Endothelial cell of umbilical vein (primary cell): ENCODE data around the gene IDI1. TPM values are rescaled to one million over a fixed set of nuclear protein-coding genes. Genes with fewer than 3 reads are reported as not detected.

Source experiments
- BruUV-seq: library from RNA; stranded (reverse); fragments of 400-500 nt; replicated peaks from 2 replicates; lab custom pipeline; 2021; lab: Mats Ljungman, UMichigan
- CTCF ChIA-PET: fragments of 300-600, 350-600 bp; sonication (Branson Sonifier 250); formaldehyde crosslinking; loops from one replicate; lab custom pipeline; 2021; ENCODE audit warnings: antibody characterized with exemption, inconsistent platforms; lab: Charles Lee
- POLR2A ChIA-PET: fragments of 300-600, 350-600 bp; sonication (Branson Sonifier 250); formaldehyde crosslinking; loops from one replicate; lab custom pipeline; 2021; ENCODE audit warnings: antibody characterized with exemption, inconsistent platforms; lab: Charles Lee
- DNase-seq: peaks from one replicate; pipeline ENCODE4 v3.0.0-alpha.2; 2011; ENCODE audit warnings: low read depth, low spot score
- FAIRE-seq: peaks from 2 replicates; lab custom pipeline; 2011; peaks lifted over from hg19 to GRCh38; lab: Jason Lieb, UNC
- H2AFZ ChIP-seq: 2 replicates; pipeline ENCODE4 v1.6.0; 2012; ENCODE audit warnings: low read depth, low read length, control low read depth, inconsistent platforms
- H3K27ac ChIP-seq: 2 replicates; pipeline ENCODE4 v1.5.1; 2011; ENCODE audit warnings: low read depth, mild to moderate bottlenecking, control low read depth, low read length, moderate library complexity; ENCODE audit not compliant: insufficient read depth
- H3K27me3 ChIP-seq, 2 experiments: 2 replicates each; pipeline versions ENCODE4 v1.6.0 to v1.6.1; 2011; ENCODE audit warnings: low read length in 2 of 2, mixed read lengths in 1 of 2; ENCODE audit not compliant: control insufficient read depth in 2 of 2, insufficient read depth in 2 of 2
- H3K36me3 ChIP-seq, 2 experiments: 2 replicates in 1 of 2; 3 replicates in 1 of 2; pipeline ENCODE4 v1.5.1; 2011; ENCODE audit warnings: low read length in 2 of 2, mild to moderate bottlenecking in 1 of 2, moderate library complexity in 1 of 2; ENCODE audit not compliant: control insufficient read depth in 2 of 2, insufficient read depth in 2 of 2; ENCODE audit errors: extremely low read depth in 1 of 2
- H3K4me1 ChIP-seq: 3 replicates; pipeline ENCODE4 v1.5.1; 2011; ENCODE audit warnings: mild to moderate bottlenecking, low read length; ENCODE audit not compliant: control insufficient read depth, insufficient read depth; ENCODE audit errors: extremely low read depth
- H3K4me2 ChIP-seq: 2 replicates; pipeline ENCODE4 v1.6.1; 2011; ENCODE audit warnings: low read length, control low read depth, mixed read lengths; ENCODE audit not compliant: insufficient read depth
- H3K4me3 ChIP-seq, 3 experiments: fragments of 200-600 bp in 1 of 3; sonication (generic), shearing (Covaris generic) in 1 of 3; replicated peaks in 1 of 3; 2 replicates each; pipeline ENCODE4 v1.5.1; 2011 to 2016; ENCODE audit warnings: control low read depth in 3 of 3, low read length in 3 of 3, mild to moderate bottlenecking in 2 of 3, inconsistent platforms in 1 of 3, low read depth in 1 of 3, moderate library complexity in 1 of 3; ENCODE audit not compliant: insufficient read depth in 1 of 3
- H3K79me2 ChIP-seq: 2 replicates; pipeline ENCODE4 v1.6.0; 2012; ENCODE audit warnings: low read length, inconsistent platforms; ENCODE audit not compliant: control insufficient read depth, insufficient read depth
- H3K9ac ChIP-seq: replicated peaks from 2 replicates; pipeline ENCODE3; 2011; ENCODE audit warnings: low read length, control low read depth; ENCODE audit not compliant: insufficient read depth; ENCODE audit errors: extremely low read depth
- H3K9me1 ChIP-seq: replicated peaks from 3 replicates; pipeline ENCODE4 v1.6.0; 2011; ENCODE audit warnings: mild to moderate bottlenecking, low read length; ENCODE audit not compliant: control insufficient read depth, insufficient read depth; ENCODE audit errors: extremely low read depth
- H3K9me3 ChIP-seq: replicated peaks from 2 replicates; pipeline ENCODE4 v1.5.1; 2012; ENCODE audit warnings: low read length, inconsistent platforms; ENCODE audit not compliant: control insufficient read depth, insufficient read depth
- H4K20me1 ChIP-seq: replicated peaks from 2 replicates; pipeline ENCODE3; 2011; ENCODE audit warnings: mild to moderate bottlenecking, low read length; ENCODE audit not compliant: control insufficient read depth, insufficient read depth; ENCODE audit errors: extremely low read depth
- CTCF ChIP-seq, 2 donors: IDR thresholded peaks; 1 replicate in 1 of 2; 2 replicates in 1 of 2; pipeline ENCODE4 v1.5.1; 2011; ENCODE audit warnings: low read length in 2 of 2, mild to moderate bottlenecking in 2 of 2, moderate library complexity in 2 of 2, control low read depth in 1 of 2, inconsistent platforms in 1 of 2, low read depth in 1 of 2; ENCODE audit not compliant: insufficient read depth in 1 of 2; ENCODE audit errors: extremely low read depth in 1 of 2
- EZH2 ChIP-seq: IDR thresholded peaks from 2 replicates; pipeline ENCODE4 v1.6.1; 2012; ENCODE audit warnings: borderline replicate concordance, low read depth, mild to moderate bottlenecking, moderate library complexity, low read length, inconsistent platforms; ENCODE audit not compliant: severe bottlenecking
- FOS ChIP-seq: IDR thresholded peaks from 2 replicates; pipeline ENCODE4 v1.6.1; 2011; ENCODE audit warnings: mild to moderate bottlenecking, low read length, moderate library complexity, borderline replicate concordance; ENCODE audit not compliant: insufficient read depth
- GATA2 ChIP-seq: IDR thresholded peaks from 2 replicates; pipeline ENCODE4 v1.7.0; 2011; ENCODE audit warnings: low read depth, mild to moderate bottlenecking, moderate library complexity, mixed read lengths, low read length; ENCODE audit not compliant: insufficient read length, insufficient read depth
- JUN ChIP-seq: IDR thresholded peaks from 2 replicates; pipeline ENCODE4 v1.6.1; 2011; ENCODE audit warnings: borderline replicate concordance, low read depth; ENCODE audit not compliant: insufficient read length, insufficient read depth
- MAX ChIP-seq: IDR thresholded peaks from 2 replicates; pipeline ENCODE4 v1.6.1; 2011; ENCODE audit not compliant: insufficient read depth, insufficient read length
- MYC ChIP-seq: IDR thresholded peaks from one replicate; pipeline ENCODE4 v1.6.1; 2011; ENCODE audit warnings: mild to moderate bottlenecking, low read depth, low read length
- POLR2A ChIP-seq: IDR thresholded peaks from 2 replicates; pipeline ENCODE4 v1.6.1; 2012; ENCODE audit warnings: low read depth, mild to moderate bottlenecking, control low read depth, low read length
- POLR2AphosphoS5 ChIP-seq: IDR thresholded peaks from 2 replicates; pipeline ENCODE4 v1.6.1; 2012; ENCODE audit warnings: low read depth, mild to moderate bottlenecking, control low read depth, low read length, moderate library complexity; ENCODE audit not compliant: insufficient read depth
- dilution Hi-C: fragments of 300-500 bp; cut with MboI; formaldehyde crosslinking; loops from one replicate; pipeline ENCODE4 v1.15.0; 2019; ENCODE audit warnings: low sequenced_read_pairs; ENCODE audit not compliant: extremely low pct_ligation_motif_present
- intact Hi-C: fragments of 100-400 bp; cut with micrococcal nuclease; formaldehyde crosslinking; loops from one replicate; pipeline ENCODE4 v1.10.0; 2022
- polyA plus RNA-seq, 4 experiments: library from polyadenylated mRNA; depleted of rRNA in 3 of 4; stranded (reverse) in 3 of 4; unstranded in 1 of 4; fragments of >200 nt; gene quantifications; 2 replicates each; pipeline versions ENCODE4 v1.2.1 to v1.2.3, GENCODE V29; 2011 to 2012; ENCODE audit warnings: missing spikeins in 1 of 4
- total RNA-seq: library from RNA; stranded (reverse); gene quantifications from 2 replicates; pipeline ENCODE4 v1.2.3, GENCODE V29; 2021

IDI1 gene
- total and polyA plus RNA-seq, 2 donors (not counting 3 experiments of a cell fraction or from before 2014, with no cell fraction given): 42.2 to 63.0 TPM

GRCh38 chr10:1078668-1079067 lies 29.7 kb upstream of the IDI1 start:
- H3K79me2 ChIP-seq: peaks cover 1% of the 10 kb centered on the region
- no peaks in the 10 kb centered on the region for H3K9me1 ChIP-seq
- H3K27me3 ChIP-seq: no peaks in the 10 kb centered on the region
- dilution Hi-C loops (no loop called here), intact Hi-C loops (no loop called here)
- no peak overlapping the region for H3K27ac ChIP-seq
- no peaks in the 10 kb centered on the region for H3K4me1 ChIP-seq
- no peaks in the 10 kb centered on the region for H3K9me3 ChIP-seq
- ChIA-PET POLR2A (no interaction called here), CTCF (interaction anchor here (0.8 kb wide), 1 partner anchor 9 kb away, joined by 3 read pairs; no protein-coding TSS in a partner anchor)
- DNase-seq: no peak
- no peak for FAIRE-seq
- H2AFZ ChIP-seq: no peak overlapping the region
- H4K20me1 ChIP-seq: no peaks in the 10 kb centered on the region
- TF ChIP-seq JUN (no peak), POLR2A (no peak), MYC (no peak), MAX (no peak), FOS (no peak), EZH2 (no peak), POLR2AphosphoS5 (no peak), GATA2 (no peak), CTCF (IDR thresholded peaks at IDR 0.05; ENCODE audit: extremely low read depth in 1 of 2, insufficient read depth in 1 of 2, low read depth in 1 of 2, low read length in 2 of 2) (no peak)
- no peak overlapping the region for H3K4me3 ChIP-seq
- H3K36me3 ChIP-seq: peaks cover 9 to 10% of the 10 kb centered on the region in 2 experiments
- no peak overlapping the region for H3K9ac ChIP-seq
- BruUV-seq: no TSS peak
- H3K4me2 ChIP-seq: no peak overlapping the region
